Measurements from ENCODE around the gene SSBP3.

- TF ChIP-seq, protein P1, sequence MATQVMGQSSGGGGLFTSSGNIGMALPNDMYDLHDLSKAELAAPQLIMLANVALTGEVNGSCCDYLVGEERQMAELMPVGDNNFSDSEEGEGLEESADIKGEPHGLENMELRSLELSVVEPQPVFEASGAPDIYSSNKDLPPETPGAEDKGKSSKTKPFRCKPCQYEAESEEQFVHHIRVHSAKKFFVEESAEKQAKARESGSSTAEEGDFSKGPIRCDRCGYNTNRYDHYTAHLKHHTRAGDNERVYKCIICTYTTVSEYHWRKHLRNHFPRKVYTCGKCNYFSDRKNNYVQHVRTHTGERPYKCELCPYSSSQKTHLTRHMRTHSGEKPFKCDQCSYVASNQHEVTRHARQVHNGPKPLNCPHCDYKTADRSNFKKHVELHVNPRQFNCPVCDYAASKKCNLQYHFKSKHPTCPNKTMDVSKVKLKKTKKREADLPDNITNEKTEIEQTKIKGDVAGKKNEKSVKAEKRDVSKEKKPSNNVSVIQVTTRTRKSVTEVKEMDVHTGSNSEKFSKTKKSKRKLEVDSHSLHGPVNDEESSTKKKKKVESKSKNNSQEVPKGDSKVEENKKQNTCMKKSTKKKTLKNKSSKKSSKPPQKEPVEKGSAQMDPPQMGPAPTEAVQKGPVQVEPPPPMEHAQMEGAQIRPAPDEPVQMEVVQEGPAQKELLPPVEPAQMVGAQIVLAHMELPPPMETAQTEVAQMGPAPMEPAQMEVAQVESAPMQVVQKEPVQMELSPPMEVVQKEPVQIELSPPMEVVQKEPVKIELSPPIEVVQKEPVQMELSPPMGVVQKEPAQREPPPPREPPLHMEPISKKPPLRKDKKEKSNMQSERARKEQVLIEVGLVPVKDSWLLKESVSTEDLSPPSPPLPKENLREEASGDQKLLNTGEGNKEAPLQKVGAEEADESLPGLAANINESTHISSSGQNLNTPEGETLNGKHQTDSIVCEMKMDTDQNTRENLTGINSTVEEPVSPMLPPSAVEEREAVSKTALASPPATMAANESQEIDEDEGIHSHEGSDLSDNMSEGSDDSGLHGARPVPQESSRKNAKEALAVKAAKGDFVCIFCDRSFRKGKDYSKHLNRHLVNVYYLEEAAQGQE (IDR thresholded peaks at IDR 0.05; ENCODE audit: insufficient read depth in 1 of 2, low read depth in 2 of 2, low read length in 2 of 2) = no peak
- TF ChIP-seq TAF1 (IDR thresholded peaks at IDR 0.05; ENCODE audit: borderline replicate concordance, insufficient read depth, low read length) (no peak), SIN3A (IDR thresholded peaks at IDR 0.05; ENCODE audit: borderline replicate concordance, insufficient read depth, low read length) (no peak), POLR2AphosphoS5 (IDR thresholded peaks at IDR 0.05; ENCODE audit: low read depth, low read length) (no peak)
Observed at GRCh38 chr1:54364582-54364981, 41.6 kb downstream of the SSBP3 start.

Data from PFSK-1 (cell line).